GM19238 (cell line): Measurements from ENCODE around the gene CCDC6.

Source experiments
- DNase-seq: peaks from one replicate; pipeline ENCODE4 v3.0.0; 2011; ENCODE audit warnings: low spot score; ENCODE audit not compliant: insufficient read length

Gene CCDC6

GRCh38 chr10:59852670-59853069, 53.7 kb downstream of the CCDC6 start:
- DNase-seq, result no peak

DNA sequence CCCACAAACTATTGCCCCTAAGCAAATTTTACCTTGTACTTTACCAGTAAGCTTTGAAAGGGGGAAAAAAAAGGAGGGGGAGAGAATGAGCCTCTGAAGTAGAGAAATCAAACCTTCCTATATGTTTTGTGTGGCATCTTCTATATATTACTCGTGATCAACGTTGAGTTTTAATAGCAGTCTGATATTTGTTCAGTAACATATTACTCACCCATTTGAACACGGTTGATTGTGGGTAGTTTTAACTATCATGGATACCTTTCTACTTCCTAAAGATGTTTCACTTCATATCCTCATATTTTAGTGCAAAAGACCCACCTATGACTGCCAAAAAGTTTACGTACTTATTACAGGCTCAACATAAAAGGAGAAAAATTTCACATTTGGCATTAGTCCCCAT, 54.5 kb downstream of the CCDC6 start:
- DNase-seq, result no peak

- DNase-seq, result no peak
These were observed 58.5 kb downstream of the CCDC6 start for GRCh38 chr10:59847888-59848287.

GRCh38 chr10:59847326-59847725, 59.0 kb downstream of the CCDC6 start:
- DNase-seq, result no peak

DNA sequence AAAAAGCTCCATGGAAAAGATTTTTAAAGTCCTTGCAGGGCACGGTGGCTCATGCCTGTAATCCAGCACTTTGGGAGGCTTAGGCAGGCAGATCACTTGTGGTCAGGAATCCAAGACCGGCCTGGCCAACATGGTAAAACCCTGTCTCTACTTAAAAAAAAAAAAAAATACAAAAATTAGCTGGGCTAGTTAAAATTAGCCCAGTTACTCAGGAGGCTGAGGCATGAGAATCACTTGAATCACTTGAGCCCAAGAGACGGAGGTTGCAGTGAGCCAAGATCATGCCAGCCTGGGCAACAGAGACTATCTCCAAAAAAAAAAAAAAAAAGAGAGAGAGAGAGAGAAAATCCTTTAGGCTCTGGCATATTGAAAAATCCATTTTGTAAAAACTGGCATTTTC, 61.9 kb downstream of the CCDC6 start:
- DNase-seq, result no peak

- no peak for DNase-seq
These were observed 62.6 kb downstream of the CCDC6 start for GRCh38 chr10:59843748-59844147.

GRCh38 chr10:59839576-59839975, 66.8 kb downstream of the CCDC6 start:
- DNase-seq, result no peak

DNA sequence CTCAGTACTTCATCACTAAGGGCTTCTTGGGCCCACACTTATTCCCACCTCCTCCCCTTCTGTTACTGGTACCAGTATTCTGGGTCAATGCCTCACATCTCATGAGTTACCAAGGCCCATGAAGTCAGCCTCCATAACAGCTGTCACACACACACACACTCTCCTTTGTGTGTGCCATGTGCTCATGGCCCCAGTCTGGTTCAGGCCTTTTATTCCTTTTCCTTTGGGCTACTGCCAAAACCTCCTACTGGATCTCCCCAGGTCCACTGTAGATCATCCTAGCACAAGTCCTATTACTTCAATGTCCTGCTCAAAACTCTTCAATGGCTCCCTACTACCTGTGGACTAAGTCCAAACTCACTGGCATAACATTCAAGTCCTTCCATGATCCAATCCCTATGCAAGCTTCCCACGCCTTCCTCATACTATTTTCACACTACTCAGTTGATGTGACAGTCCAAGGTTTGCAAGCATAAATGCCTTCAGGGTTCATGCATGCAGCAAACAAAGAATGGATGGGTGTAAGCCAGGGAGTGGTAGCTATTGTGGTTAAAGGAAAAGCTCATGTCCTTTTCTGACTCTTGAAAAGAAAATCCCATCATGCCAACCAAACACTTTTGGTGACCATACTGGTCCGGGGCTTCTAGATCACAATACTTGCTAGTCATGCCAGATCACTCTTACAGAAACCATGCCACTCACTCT, 68.1 kb downstream of the CCDC6 start:
- no peak for DNase-seq

DNA sequence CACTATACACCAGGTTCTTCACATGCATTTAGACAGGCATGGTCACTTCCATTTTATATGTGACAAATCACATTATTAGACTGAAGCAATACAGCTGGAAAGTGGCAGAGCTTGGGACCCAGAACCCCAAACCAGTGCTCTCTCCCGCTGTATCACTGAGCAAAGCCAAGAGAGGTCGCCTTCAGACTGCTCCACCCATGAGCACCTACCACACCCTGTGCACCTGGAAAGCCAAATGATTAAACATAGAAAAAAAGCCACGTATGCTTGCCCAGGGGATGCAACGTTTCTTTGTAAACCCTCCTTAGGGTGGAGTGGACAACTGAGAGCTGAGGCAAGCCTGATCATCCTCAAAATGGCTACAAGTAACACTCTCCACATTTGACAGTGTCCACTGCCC, 72.5 kb downstream of the CCDC6 start:
- DNase-seq, result no peak

DNA sequence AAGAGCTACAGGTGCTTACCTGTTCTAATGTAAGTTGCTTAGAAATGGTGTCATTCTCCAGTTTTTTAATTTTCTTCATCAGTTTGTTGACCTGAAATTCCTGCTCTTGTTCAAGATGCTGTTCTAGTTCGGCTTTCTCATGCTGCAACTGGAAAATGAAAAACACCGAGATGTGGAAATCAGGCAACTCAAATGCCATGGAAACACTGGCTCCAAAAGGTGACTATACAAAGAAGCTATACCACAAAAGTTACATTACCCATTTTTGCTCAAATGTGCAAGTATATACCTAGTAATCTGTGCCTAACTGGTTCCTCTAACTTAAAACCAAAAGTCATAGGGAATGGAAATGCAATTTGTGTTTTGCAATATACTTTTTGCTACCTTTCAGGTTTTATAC, 73.8 kb downstream of the CCDC6 start:
- DNase-seq, result no peak

DNA sequence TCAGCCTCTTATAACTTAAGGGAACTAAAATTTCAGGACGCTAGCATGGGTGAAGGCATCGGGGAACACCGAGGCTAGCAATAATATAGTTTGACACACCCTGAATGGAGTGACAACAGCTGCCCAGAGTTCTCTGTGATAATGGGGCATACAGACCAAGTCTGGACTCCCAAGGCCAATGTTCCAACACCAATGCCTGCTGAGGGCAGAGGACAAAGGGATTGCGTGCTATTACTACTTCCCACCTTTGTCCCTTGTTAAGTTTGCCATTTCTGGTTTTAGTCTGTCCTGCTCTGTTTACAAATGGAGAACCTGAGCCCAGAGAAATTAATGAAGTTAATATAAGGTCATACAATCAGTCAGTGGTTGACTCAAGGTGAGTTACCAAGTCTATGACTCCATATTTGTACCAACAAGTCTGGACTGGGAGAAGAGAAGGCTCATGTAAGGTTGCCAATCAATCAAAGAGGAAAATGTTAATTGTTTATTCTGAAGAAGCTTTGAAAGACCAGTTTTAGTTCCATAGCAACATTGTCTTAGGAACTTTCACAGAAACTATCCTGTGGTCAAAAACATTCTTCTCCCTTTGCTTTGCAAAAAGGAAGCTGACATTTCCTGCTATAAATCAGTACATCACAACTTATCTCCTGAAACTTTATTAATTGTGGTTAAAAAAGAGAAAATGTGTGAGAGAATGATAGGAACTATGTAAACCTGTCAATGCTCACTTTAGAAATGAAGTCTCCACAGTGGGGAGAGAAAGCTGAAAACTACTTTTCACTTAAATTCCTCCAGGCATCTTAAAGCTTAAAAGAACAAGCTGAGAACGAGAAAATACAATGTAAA, 74.5 kb downstream of the CCDC6 start:
- DNase-seq, result no peak

DNA sequence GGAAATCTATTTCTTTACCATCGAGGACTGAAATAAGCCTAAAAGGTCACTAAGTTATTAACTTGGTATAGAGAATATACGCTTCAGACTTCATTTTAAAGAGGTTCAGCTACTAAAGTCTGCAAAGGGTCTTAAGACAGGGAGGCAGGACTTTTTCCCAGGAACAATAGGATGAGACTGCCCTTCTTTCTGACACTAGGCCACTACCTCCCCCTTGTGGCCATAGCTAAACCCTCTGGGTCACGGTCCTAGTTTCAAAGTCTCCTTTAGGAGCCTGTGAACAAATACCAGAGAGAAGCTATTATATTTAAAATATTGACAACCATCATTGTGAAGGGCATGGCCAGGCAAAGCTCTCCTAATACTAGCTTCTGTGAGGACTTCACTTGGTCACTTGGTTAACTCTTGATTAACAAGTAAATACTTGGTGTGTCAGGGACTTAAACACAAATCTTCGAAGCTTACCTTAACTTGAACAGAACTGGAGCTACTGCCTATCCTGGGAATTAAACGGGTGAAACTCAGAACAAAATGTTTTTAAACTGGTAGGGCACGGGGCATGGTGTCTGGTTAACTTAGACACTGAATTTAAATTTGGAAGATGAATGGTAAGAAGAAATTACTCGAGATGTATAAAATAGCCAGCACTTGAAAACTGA, 75.6 kb downstream of the CCDC6 start:
- no peak for DNase-seq

DNA sequence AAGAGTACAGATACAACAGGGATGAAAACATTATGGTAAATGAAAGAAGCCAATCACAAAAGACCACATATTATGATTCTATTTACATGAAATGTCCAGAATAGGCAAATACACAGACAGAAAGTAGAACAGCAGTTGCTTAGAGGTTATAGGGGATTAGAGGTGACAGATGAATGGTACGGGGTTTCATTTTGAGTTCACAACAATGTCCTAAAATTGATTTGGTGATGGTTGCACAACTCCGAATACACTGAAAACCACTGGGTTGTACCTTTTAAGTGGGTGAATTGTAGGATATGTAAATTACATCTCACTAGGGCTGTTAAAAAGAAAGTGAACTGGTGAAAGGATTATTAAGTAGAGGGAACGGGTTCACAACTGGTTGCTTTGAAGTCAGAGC, 76.8 kb downstream of the CCDC6 start:
- DNase-seq, result no peak

DNA sequence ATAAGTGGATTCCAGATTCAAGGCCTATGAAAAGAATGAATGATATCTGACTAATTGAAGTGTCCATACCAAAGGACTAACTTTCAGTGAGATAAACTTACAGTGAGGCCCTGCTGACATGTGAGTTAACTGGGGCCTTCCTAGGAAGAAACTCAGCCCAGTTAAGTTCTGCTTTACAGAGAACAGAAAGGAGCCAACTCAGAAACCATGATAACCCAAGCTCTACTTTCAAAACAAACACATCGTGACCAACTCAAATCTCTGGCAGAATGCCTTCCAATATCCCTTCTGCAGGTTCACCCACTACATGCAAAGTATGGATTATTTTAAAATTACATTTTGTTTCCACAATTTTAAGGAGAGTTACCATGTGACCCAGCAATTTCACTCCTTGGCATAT, 77.3 kb downstream of the CCDC6 start:
- no peak for DNase-seq

- DNase-seq, result no peak
These were observed 80.4 kb downstream of the CCDC6 start for GRCh38 chr10:59825932-59826331.

DNA sequence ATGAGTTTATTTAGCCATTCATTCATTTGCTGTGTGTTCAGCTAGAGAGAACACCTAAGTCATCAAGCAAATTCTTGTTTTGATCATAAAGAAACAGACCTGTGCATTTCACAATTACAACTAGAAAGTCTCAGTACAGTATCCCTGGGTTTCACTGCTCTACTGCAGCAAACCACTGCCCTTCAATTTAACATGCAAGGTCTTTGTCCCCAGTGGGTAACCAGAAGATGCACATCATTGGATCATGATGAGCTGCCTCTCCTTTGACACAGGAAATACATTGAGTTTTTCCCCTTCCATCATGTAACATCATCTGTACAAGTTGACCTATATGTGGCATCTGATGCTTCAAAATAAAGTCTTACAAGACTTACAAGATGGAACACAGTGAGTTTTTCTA, 82.6 kb downstream of the CCDC6 start:
- no peak for DNase-seq

GRCh38 chr10:59823111-59823510, 83.2 kb downstream of the CCDC6 start:
- no peak for DNase-seq

- no peak for DNase-seq
These were observed 85.9 kb downstream of the CCDC6 start for GRCh38 chr10:59820471-59820870.

- DNase-seq, result no peak
These were observed 86.7 kb downstream of the CCDC6 start for GRCh38 chr10:59819683-59820082.

- DNase-seq, result no peak
These were observed 87.1 kb downstream of the CCDC6 start for GRCh38 chr10:59819265-59819664.

- no peak for DNase-seq
These were observed 88.6 kb downstream of the CCDC6 start for GRCh38 chr10:59817773-59818172.

GRCh38 chr10:59814878-59815277, 91.5 kb downstream of the CCDC6 start:
- DNase-seq, result no peak
